ENCODE measurements around the gene TPRX1.

TPRX1 gene

GRCh38 chr19:47758443-47758804, 45.9 kb downstream of the TPRX1 start:
- H3K4me3 ChIP-seq (ENCODE audit: low read depth, low read length) = no peak overlapping the region
- ChIA-PET CTCF (interaction anchor here (1.2 to 2.9 kb wide), 4 partner anchors 8 to 46 kb away, joined by 4 to 20 read pairs (median 10); partner anchors contain the start of gene EHD2), POLR2A (interaction anchor here (0.6 to 1.2 kb wide), 2 partner anchors 40 to 43 kb away, joined by 3 to 4 read pairs; no protein-coding TSS in a partner anchor)
- no peak for DNase-seq (ENCODE audit: low read depth, low spot score)
- TF ChIP-seq, protein P1, sequence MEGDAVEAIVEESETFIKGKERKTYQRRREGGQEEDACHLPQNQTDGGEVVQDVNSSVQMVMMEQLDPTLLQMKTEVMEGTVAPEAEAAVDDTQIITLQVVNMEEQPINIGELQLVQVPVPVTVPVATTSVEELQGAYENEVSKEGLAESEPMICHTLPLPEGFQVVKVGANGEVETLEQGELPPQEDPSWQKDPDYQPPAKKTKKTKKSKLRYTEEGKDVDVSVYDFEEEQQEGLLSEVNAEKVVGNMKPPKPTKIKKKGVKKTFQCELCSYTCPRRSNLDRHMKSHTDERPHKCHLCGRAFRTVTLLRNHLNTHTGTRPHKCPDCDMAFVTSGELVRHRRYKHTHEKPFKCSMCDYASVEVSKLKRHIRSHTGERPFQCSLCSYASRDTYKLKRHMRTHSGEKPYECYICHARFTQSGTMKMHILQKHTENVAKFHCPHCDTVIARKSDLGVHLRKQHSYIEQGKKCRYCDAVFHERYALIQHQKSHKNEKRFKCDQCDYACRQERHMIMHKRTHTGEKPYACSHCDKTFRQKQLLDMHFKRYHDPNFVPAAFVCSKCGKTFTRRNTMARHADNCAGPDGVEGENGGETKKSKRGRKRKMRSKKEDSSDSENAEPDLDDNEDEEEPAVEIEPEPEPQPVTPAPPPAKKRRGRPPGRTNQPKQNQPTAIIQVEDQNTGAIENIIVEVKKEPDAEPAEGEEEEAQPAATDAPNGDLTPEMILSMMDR (IDR thresholded peaks at IDR 0.05; ENCODE audit: insufficient read depth, low read length, missing control alignments) = no peak

DNA sequence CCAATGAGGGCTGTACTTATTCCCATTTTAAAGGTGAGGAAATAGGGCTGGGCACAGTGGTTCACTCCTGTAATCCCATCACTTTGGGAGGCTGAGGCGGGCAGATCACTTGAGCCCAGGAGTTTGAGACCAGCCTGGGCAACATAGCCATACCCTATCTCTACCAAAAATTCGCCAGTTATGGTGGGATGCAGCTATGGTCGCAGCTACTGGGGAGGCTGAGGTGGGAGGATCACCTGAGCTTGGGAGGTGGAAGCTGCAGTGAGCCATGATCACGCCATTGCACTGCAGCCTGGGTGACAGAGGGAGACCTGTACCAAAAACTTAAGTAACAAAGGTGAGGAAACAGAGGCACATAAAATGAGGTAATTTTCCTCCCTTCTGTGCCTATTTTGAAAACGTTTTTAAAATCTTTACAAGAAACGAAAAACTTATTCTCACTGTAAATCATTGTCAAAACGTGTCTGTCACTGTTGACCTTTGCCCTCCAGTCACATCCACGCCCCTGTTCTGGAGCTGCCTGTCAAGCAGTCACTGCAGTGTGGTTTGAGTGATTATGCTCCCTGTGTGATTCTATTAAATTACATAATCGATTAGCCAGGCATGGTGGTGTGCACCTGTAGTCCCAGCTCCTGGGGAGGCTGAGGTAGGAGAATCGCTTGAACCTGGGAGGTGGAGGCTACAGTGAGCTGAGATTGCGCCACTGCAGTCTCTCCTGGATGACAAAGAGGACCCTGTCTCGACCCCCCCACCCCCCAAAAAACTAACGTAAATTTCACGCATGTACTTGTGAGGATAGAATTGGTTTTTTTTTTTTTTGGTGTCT, 46.5 kb downstream of the TPRX1 start:
- H3K4me3 ChIP-seq (ENCODE audit: low read depth, low read length) = no peak overlapping the region
- ChIA-PET POLR2A (interaction anchor here (0.6 to 1.2 kb wide), 2 partner anchors 39 to 42 kb away, joined by 3 to 4 read pairs; no protein-coding TSS in a partner anchor), CTCF (interaction anchor here (1.2 to 2.4 kb wide), 2 partner anchors 8 to 46 kb away, joined by 6 to 20 read pairs; no protein-coding TSS in a partner anchor)
- no peak for DNase-seq (ENCODE audit: low read depth, low spot score)
- TF ChIP-seq, protein P1 (IDR thresholded peaks at IDR 0.05; ENCODE audit: insufficient read depth, low read length, missing control alignments) = no peak

DNA sequence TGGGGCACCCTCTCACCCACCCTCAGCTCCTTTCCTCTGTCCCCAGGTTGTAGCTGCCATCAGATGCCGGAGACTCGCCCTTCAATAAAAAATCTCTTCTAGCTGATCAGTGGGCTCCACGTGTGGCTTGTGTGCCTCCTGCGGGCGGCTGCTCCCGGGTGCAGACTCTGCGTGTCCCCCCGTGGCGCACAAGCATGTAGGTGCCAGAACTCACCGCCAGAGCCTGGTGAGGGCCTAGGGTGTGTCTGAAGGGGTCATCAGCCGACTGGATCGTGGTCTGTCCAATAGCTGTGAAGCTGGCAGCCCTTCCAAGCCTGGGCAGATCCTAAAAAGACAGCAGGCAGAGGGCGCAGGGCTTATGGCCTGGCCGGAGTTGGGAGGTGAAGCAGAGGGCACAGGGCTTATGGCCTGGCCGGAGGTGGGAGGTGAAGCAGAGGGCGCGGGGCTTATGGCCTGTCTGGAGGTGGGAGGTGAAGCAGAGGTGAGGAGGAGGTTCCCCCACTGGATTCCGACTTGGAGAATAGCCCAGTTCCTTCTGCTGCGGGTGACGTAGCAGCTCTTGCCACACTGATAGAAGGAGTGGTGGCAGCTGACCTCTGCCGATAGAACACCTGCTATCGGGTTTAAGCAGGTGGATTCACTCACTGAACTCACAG, 47.3 kb downstream of the TPRX1 start:
- POLR2A ChIA-PET = interaction anchor here (1.2 kb wide), 1 partner anchor 38 kb away, joined by 4 read pairs; no protein-coding TSS in a partner anchor
- no peak for DNase-seq (ENCODE audit: low read depth, low spot score)
- TF ChIP-seq, protein P1 (IDR thresholded peaks at IDR 0.05; ENCODE audit: insufficient read depth, low read length, missing control alignments) = no peak
- no peak overlapping the region for H3K4me3 ChIP-seq (ENCODE audit: low read depth, low read length)
- CTCF ChIA-PET = interaction anchor here (1.2 to 2.4 kb wide), 3 partner anchors 9 to 45 kb away, joined by 3 to 20 read pairs (median 6); no protein-coding TSS in a partner anchor

- CTCF ChIA-PET = interaction anchor here (1.2 to 2.4 kb wide), 2 partner anchors 9 to 43 kb away, joined by 3 to 20 read pairs; no protein-coding TSS in a partner anchor
- no peak overlapping the region for H3K4me3 ChIP-seq (ENCODE audit: low read depth, low read length)
- DNase-seq (ENCODE audit: low read depth, low spot score) = no peak
- POLR2A ChIA-PET = no interaction called here
- TF ChIP-seq, protein P1 (IDR thresholded peaks at IDR 0.05; ENCODE audit: insufficient read depth, low read length, missing control alignments) = no peak
Measured at GRCh38 chr19:47756627-47756929, 47.8 kb downstream of the TPRX1 start.

DNA sequence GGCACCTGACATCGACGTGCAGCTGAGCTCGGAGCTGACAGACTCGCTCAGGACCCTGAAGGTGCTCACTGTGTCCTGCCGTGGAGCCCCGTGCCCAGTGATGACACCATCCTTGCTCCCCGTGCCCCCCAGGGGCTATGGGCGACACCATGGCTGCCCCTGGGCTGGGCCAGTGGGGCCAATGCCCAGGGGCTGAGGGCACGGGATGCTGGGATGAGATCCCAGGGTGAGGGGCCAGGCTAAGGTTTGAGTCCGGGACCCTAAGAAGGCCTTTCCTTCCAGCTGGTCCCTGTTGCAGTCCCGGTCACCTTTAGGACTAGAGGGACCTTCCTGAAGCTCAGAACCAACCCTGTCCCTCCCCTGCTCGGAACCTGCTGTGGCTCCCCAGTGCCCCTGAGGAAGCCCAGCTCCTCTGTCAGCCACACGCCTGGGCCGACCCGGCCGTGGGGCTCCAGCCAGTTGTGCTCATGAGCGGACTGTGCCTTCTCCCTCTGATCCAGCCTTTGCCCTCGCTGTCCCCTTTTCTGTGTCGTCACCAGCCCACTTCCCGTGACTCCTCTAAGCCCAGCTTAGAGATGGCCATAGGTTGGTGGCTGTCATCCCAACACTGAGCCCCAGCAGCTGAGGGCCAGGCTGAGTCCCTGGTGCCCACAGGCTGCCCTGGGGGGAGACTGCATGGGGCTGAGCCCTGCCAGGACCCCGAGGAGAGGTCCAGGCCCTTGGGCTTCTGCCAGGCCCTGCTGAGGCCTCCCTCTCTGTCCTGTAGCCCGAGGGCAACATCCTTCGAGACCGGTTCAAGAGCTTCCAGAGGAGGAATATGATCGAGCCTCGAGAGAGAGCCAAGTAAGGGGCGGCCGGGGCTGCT, 48.4 kb downstream of the TPRX1 start:
- POLR2A ChIA-PET = no interaction called here
- CTCF ChIA-PET = interaction anchor here (1.2 to 2.4 kb wide), 4 partner anchors 10 to 43 kb away, joined by 3 to 20 read pairs (median 5); no protein-coding TSS in a partner anchor
- DNase-seq (ENCODE audit: low read depth, low spot score) = no peak
- no peak overlapping the region for H3K4me3 ChIP-seq (ENCODE audit: low read depth, low read length)
- TF ChIP-seq, protein P1 (IDR thresholded peaks at IDR 0.05; ENCODE audit: insufficient read depth, low read length, missing control alignments) = no peak

Measured in AG04449 (cell line).